Activated CD8-positive, alpha-beta memory T cell treated with anti-CD3 and anti-CD28 coated beads for 36 hours (primary cell): ENCODE data around the gene PPIP5K2. TPM values are rescaled to one million over a fixed set of nuclear protein-coding genes. Genes with fewer than 3 reads are reported as not detected.
"Not testable (repeated sequence)": the region's sequence is repeated elsewhere in the genome, so short reads cannot be mapped to it uniquely, and the experiment has no call there.

ENCODE experiments used
- CTCF ChIA-PET: fragments of 350-600 bp; sonication (Branson Sonifier 250); formaldehyde crosslinking; loops from one replicate; lab custom pipeline; 2021; ENCODE audit warnings: antibody characterized with exemption; lab: Charles Lee
- POLR2A ChIA-PET: fragments of 350-600 bp; sonication (Branson Sonifier 250); formaldehyde crosslinking; loops from one replicate; lab custom pipeline; 2021; ENCODE audit warnings: antibody characterized with exemption; lab: Charles Lee
- total RNA-seq, 2 experiments: library from RNA; stranded (reverse); gene quantifications; one replicate each; pipeline ENCODE4 v1.2.3, GENCODE V29; 2021

Gene PPIP5K2
- total RNA-seq, 2 experiments from 2014 or later, result 65.9 to 72.4 TPM

DNA sequence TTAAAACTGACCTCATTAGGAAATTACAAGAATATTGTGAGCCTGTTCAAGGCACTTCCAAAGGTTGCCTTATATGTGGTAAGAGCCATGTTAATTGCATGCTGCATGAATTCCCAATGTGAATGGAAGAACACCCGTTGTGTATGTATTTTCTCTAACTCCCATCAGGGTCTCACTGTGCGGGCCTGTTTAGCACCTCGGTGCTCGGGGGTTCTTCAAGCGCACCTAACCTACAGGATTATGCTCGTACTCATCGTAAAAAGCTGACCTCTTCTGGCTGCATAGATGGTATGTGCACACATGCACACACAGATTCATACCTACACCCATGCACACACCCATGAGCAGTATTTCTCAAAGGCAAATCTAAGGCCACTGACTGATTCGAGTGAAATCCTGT lies 66.1 kb downstream of the PPIP5K2 start:
- CTCF ChIA-PET, result no interaction called here

DNA sequence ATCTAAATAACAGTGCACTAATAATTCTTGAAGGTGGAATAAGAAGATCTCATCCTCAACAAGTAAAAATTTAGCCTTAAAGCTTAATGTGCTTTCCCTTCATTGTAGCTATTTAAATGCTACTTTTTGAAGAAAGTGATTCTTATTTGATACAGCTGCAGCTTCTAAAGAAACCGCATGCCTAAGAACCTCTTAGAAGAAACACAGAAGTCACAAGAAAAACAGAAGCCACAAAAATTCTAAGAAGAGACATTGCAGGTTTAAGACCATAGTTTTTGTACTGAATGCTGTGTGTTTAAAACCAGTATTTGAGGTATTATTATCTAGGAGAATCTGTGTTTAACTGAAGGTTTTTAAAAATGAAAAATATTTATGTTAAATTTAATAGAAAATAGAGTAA lies 68.3 kb downstream of the PPIP5K2 start:
- POLR2A ChIA-PET, result no interaction called here
- CTCF ChIA-PET, result no interaction called here

More for the DNA sequence above, 66.1 kb downstream of the PPIP5K2 start:
- POLR2A ChIA-PET, result no interaction called here

DNA sequence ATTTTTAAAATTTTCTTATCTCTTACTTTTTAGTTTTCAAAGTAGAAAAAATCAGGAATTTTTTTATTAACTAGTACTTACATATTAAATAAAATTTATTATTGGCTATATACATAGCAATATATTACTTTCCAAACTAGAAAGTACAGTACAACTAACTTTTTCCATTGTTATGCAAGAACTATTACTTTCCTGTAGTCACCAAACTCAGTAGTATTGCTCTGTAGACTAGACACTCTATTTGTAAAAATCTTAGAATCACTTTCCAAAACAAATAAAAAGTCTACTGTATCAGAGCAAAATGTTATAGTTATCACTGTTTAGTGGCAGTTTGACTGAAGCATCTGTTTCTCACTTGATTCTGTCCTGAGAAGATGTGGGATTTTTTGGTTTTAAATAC lies 83.1 kb downstream of the PPIP5K2 start:
- ChIA-PET CTCF (no interaction called here), POLR2A (no interaction called here)

DNA sequence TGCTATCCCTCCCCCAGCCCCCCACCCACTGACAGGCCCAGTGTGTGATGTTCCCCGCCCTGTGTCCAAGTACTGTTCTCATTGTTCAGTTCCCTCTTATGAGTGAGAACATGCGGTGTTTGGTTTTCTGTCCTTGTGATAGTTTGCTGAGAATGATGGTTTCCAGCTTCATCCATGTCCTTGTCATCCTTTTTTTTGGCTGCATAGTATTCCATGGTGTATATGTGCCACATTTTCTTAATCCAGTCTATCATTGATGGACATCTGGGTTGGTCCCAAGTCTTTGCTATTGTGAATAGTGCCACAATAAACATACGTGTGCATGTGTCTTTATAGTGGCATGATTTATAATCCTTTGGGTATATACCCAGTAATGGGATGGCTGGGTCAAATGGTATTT lies 84.9 kb downstream of the PPIP5K2 start:
- POLR2A ChIA-PET, CTCF ChIA-PET: not testable (repeated sequence)

DNA sequence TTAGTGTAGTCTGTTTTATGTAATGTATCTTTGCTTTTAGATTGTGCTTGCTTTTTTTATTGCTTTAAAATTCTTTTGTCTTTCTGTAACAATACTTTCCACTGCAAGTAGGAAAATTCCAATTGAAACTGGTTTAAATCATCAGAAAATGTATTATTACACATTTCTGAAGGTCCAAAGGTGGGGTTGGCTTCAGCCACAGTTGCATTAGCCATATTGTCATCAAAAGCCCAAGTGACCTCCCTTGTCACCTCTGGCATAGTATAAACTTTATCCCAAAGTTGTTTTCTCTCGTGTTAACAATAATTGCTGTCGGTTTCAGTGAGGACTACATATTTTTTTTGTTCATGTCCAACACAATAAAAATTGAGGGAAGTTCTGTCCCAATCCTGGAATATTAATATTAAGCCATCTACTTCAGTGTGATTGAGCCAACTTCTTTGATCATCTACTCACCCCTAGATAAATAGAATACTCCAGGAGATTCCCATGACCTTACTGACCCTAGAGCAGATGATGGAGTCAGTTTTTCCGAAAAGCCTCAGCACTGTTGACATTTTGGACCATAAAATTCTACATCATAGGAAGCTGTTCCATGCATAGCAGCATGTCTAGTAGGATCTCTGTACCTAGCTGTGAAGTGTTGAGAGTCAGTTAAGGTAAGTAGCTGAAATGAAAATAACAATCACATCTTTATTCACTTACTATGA lies 86.0 kb downstream of the PPIP5K2 start:
- POLR2A ChIA-PET, result interaction anchor here (0.5 kb wide), 1 partner anchor 54 kb away, joined by 7 read pairs; no protein-coding TSS in a partner anchor
- CTCF ChIA-PET, result no interaction called here

DNA sequence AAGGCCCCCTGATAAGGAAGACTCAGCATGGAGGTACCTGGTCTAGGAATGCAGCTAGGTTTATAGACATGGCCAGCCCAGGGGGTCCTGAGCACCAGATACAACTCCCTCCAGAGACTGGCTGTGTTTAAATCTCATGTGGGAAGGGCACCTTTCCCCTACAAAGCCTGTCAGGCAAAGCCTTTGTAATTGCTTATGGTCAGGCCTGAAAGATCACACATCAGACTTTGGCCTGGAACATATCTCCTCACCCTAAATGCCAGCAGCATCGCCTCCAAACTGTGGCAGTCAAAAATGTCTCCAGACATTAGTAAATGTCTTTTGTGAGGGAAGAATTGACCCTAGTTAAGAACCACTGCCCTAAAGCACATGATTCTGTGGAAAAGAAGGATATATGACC lies 86.9 kb downstream of the PPIP5K2 start:
- POLR2A ChIA-PET, result interaction anchor here (0.5 kb wide), 2 partner anchors 52 to 53 kb away, joined by 5 to 7 read pairs; no protein-coding TSS in a partner anchor
- CTCF ChIA-PET, result no interaction called here

DNA sequence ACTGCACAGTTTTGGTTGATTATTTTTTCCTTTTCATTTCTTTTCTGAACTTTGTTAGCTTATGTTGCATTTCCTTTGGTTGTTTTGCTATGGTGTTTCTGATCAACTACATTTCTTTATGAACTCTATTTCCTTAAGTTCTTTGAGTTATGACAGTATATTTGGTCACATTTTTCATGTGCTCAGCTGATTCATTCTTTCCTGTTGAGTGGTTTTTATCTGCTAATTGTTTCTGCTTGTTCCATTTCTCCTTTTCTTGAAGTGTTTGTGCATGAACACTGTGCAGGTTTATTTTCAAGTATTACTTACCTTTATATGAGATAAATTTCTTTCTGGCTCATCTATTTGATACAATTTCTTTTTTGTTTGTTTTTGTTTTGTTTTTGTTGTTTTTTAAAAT lies 87.6 kb downstream of the PPIP5K2 start:
- ChIA-PET POLR2A (interaction anchor here (0.5 kb wide), 1 partner anchor 52 kb away, joined by 5 read pairs; no protein-coding TSS in a partner anchor), CTCF (no interaction called here)

DNA sequence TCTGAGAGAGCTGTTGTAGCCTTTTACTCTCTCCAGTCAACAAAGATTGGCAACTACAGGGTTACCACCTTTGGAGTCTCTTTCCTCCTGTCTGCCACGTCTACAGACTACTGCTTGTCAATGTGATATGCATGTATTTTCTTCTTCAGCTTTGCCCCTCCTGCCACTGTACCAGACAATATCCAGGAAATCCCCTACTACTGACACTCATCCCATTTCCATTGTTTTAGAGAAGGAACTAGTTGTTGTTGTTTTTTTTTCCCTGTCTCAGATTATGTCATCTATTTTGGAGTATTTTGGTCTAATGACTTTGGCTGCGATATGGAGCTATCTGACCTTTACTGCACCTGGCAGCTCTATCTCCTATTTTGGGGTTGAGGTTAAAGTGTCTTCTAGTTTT lies 88.4 kb downstream of the PPIP5K2 start:
- POLR2A ChIA-PET, result no interaction called here
- CTCF ChIA-PET, result no interaction called here

DNA sequence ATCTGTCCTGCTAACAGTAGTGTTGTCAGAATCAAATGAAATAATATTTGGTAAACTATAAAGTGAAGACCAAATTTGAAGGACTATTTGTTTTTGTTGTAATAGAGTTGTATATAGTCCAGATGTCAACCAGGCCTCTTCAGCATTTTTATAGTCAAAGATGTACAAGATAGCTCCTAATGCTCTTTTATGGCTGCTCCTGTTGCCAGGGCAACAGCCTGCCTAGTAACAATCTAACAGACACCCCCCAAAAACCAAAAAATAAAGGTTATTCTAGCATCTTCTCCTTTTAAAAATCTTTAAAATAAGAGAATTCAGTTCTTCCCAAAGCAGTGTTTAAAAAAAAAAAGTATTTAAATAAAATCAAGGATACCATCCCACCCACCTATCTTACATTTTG lies 89.0 kb downstream of the PPIP5K2 start:
- CTCF ChIA-PET, result no interaction called here
- POLR2A ChIA-PET, result no interaction called here

DNA sequence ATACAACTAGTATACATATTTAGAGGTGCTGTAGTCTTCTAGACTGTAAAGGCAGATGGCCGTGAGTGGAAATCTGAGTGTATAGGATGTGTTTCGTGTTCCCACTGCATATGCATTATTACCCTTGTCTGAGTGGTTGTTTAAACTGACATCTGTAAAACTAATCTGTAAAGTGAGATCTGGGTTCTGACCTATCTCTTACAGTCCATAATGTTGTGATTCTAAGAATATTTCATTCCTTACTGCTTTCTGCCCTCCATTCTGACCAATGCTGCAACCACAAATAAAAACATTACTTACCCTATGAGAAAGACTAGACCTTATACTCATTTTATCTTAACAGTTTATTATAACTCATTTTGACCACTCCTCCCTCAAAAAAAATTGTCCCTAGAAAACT lies 90.9 kb downstream of the PPIP5K2 start:
- ChIA-PET POLR2A (interaction anchor here (0.6 kb wide), 1 partner anchor 14 kb away, joined by 3 read pairs; no protein-coding TSS in a partner anchor), CTCF (no interaction called here)

DNA sequence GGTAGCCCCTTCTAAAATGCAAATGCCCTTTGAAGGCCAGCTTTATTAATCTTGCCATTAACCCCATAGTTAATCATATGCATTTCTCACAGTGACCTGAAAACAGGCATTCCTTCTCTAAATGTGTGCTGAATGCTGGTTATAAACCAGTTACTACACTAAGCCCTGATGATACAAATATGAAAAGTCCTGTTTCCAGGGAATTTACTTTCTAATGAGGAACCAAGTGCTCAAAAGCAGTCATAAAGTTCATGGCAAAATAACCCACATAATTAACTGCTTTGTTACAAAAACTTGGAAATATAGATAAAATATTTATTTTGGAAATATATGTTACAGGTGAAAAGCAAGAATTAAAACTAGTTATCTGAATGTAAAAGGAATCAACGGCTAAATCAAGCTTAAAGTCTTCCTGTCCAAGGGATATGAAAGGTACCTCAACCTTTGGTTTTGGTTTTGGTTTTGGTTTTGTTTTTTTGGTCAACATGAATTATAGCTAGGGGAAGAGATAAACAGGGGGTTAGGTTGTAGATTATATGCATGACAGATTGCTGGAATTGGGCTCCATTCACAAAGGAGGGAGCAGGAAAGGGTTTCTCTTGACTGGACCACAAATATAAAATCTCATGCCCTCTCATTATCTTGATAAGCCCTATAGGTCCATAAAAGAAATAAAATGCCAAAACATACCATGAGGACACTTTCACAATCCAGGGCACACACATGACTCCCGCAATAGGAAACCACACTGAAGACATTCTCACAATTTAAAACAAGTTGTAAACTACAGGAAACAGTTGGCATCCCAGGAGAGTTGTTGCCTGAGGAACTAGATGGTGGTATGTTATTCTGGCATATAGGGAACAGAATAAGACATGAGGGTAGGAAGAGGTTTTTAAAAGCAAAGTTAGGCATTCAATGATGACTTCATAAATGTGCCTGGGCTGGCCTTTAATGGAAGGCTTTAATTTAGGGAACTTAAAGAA lies 91.8 kb downstream of the PPIP5K2 start:
- ChIA-PET CTCF (no interaction called here), POLR2A (interaction anchor here (0.6 kb wide), 1 partner anchor 15 kb away, joined by 3 read pairs; no protein-coding TSS in a partner anchor)

DNA sequence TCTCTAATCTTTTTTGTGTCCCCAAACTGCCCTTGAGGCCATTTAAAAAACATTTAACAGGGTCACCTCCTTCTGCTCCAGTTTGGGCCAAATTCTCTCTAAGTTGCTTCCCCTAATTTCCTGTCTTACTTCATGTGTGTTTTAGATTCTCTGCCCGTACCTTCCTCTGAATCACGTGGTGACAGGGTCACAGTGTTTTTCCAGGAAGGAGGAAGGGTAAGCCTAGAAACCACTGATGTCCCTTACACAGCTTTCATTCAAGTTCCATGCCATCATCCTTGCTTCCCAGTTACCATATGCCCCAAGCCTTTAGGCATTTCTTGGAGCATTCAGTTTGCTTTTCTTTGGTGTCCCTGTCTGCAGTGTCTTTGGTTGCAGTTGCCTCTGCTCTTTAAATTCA lies 96.0 kb downstream of the PPIP5K2 start:
- POLR2A ChIA-PET, result no interaction called here
- CTCF ChIA-PET, result no interaction called here

DNA sequence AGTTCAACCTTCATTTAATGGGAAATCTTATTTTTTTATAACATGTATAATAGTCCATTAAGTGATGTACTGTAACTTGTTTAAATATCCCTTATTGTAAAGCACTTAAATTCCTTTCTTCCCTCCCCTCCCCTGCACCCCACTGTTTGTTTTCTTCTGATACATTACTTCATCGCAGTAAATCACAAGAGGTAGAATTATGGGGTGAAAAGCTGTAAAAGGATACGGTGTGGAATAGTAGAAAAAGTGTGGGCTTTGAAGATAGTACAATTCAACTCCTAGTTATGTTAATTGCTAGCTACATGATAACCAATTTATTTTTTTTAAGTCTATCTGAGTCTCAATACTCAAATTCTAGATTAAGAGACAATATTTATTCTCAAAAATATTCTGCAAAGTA lies 96.6 kb downstream of the PPIP5K2 start:
- ChIA-PET POLR2A (no interaction called here), CTCF (no interaction called here)

DNA sequence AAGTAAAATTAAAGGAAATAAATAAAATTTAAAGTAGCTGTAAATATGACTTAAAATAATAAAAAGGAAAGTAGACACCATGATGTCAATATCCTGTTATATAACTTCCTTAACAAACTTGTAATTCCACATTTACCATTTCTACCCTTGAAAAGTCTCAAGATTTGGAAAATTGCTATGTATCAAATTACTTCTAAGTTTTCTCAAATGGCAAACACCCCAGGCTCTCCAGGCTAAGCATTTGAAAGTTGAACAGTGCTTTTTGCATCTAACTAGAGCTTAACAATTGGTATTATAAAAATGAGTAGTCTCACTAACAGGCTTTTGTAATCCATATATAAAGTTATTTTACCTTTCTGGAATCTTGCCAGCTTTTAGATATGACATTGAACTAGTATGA lies 97.0 kb downstream of the PPIP5K2 start:
- ChIA-PET POLR2A (no interaction called here), CTCF (no interaction called here)

DNA sequence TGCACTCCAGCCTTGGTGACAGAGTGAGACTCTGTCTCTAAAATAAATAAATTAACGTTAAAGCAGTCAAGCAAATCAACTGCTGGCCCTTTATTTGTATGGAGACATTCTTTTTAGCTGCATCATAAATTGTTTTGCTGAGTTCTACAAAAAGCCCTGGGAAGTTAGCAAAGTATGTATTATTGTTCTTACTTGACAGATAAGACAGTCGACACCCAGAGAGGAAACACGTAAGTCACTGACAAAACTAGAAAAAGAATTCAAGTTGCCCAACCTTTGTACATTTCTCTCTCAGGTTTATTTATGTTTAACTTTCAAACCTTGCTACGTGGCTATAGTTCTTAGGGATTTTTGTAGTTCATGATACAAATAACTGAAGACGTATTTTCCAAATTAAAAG lies 98.1 kb downstream of the PPIP5K2 start:
- ChIA-PET CTCF (no interaction called here), POLR2A (no interaction called here)

DNA sequence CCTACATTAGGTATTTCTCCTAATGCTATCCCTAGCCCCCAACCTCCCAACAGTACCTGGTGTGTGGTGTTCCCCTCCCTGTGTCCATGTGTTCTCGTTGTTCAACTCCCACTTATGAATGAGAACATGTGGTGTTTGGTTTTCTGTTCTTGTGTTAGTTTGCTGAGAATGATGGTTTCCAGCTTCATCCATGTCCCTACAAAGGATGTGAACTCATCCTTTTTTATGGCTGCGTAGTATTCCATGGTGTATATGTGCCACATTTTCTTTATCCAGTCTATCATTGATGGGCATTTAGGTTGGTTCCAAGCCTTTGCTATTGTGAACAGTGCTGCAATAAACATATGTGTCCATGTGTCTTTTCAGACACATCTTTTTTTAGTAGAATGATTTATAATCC lies 99.0 kb downstream of the PPIP5K2 start:
- CTCF ChIA-PET, POLR2A ChIA-PET: not testable (repeated sequence)

DNA sequence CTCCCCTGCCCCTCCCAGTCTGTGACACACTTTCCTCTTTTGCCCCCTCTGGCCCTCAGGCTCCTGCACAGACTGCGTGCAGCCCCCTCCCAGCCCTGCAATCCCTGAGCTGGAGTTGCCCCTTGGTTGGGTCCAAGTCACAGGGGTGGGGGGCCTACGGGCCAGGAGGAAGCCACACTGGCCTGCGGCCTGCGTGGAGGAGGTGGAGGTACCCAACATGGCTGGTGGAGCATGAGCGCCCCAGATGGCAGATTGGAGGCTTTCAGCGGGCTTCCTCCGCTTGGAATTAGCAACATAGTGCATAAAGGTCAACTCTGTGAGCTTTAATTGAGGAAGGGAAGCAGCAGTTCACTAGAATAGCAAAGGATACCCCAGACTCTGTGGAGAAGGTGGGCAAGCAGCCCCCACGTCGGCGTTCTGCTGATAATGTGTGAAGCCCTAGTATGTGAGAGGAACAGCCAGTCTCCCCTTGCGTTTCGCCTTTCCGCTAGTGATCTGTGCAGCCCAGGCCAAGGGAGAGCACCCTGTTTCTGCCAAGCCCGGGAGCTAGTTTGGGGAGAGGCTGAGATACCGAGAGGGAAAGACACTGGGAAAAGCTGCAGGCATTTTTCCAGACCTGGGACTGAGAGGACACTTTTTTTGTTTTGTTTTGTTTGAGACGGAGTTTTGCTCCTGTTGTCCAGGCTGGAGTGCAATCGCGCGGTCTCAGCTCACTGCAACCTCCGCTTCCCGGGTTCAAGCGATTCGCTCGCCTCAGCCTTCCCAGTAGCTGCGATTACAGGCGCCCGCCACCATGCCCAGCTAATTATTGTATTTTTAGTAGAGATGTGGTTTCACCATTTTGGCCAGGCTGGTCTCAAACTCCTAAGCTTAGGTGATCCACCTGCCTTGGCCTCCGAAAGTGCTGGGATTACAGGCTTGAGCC lies 103.2 kb downstream of the PPIP5K2 start:
- POLR2A ChIA-PET, result no interaction called here
- CTCF ChIA-PET, result interaction anchor here (1.3 kb wide), 1 partner anchor 56 kb away, joined by 3 read pairs; no protein-coding TSS in a partner anchor

DNA sequence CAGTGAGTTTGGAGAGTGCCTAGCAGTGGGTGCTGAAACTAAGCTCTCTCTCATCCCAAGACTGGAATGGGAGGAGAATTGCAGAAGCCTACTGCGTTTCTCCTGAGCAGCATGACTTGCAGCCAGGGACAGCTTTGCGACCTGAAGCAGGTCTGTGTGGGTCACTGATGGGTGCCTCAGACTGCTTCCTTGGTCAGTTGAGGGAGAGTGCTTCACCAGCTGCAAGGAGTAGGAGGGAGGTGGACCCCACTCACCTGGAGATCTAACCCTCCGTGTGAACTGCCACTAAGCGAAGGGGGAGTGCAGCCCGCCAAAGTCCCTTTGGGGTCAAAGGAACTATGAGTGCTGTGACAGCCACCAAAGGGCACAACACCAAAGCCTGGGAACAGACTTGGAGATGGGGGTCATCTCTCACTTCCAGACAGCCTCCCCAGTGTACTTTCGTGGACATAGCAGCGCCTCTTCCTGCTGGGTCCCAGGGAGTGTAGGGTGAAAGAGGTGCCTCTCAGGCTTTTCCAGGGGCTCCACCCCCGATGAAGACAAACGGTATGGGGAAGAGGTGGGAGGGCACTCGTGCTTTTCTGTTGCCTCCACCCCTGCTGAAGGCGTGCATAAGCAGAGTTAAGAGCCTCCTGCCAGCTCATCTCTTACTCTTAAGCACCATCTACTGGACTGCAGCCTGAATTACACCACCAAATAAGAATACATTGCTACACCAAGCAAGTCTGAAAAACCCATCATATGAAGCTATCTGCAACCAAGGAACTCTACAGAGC lies 104.2 kb downstream of the PPIP5K2 start:
- ChIA-PET POLR2A (interaction anchor here (1.2 kb wide), 1 partner anchor 35 kb away, joined by 3 read pairs; no protein-coding TSS in a partner anchor), CTCF (interaction anchor here (0.8 to 2.0 kb wide), 5 partner anchors 11 to 57 kb away, joined by 3 to 6 read pairs (median 4); partner anchors contain the start of gene MACIR)
